Measurements from ENCODE around the gene SLC9A1.
"Not testable (repeated sequence)": the region's sequence is repeated elsewhere in the genome, so short reads cannot be mapped to it uniquely, and the experiment has no call there.

SLC9A1 gene

DNA sequence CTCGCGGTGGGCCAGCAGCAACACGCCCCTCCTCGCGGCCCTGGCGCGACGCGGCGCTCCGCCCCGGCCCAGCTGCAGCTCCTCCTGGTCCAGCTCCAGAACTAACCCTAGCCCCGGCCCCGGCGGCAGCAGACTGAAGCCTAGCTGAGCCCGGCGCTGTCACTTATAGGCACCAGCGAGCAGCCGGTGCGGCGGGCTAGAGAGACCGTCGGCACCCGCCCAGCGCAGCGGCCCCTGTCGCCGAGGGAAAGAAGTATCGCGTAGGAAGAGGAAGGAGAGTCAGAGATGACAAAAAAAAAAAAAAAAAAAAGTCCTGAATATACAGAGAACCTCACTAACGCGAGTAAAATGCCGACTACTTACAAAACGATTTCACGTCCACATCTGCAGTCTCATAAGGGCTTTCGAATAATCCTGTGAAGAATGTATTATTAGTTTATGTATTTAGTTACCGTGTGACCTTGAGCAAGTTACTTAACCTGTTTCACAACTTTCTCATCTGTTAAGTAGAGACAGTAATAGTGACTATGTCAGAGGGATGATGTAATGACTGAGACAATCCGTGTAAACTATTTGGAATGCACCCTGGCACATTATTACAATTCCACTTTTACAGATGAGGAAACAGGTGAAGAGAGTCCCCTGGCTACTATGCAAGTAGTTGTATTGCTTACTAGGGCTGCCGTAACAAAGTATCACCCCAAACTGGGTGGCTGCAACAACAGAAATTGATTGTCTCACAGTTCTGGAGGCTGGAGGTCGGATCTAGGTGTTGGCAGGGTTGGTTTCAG lies at the start of gene SLC9A1:
SLC9A1 (minus strand) TSS at position 135 of the 791 bp plus-strand sequence. CDS start 791 bp downstream, outside the sequence.
- Histone ChIP-seq H3K9ac (ENCODE audit: low read length) (peak within 1 kb of the TSS; percentile 57), H3K4me3 (ENCODE audit: low read depth in 1 of 2, low read length in 2 of 2) (peak within 1 kb of the TSS; percentile 66 to 72), H3K4me1 (ENCODE audit: insufficient read depth, low read length) (peaks cover 44% of the 10 kb centered on the region)

DNA sequence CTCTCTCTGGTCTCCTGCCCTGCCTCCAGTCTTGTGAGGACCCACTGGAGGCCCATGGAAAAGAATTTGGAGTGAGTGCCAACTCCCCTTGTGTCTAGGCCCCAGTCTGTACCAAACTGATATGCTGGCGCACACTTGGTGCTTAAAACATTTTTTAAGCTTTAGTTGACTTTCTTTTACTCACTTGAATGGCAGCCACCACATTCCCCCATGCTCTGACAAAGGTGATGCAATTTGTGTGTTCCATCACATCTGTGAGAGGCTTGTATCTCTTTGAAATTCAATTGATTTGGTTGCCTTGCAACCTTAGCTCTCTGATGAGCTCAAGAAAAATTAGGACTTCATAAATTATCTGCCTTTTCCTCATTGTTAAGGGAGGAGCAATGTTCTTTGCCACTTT lies 49.0 kb upstream of the SLC9A1 start:
- Histone ChIP-seq H3K9ac (ENCODE audit: low read length) (no peak overlapping the region), H3K9me3 (ENCODE audit: low read length) (no peaks in the 10 kb centered on the region), H3K4me1 (ENCODE audit: insufficient read depth, low read length) (no peaks in the 10 kb centered on the region), H3K27ac (ENCODE audit: low read depth, low read length) (no peak overlapping the region), H3K36me3 (ENCODE audit: insufficient read depth, low read length) (no peaks in the 10 kb centered on the region), H3K4me3 (ENCODE audit: low read depth in 1 of 2, low read length in 2 of 2) (no peak overlapping the region), H3K27me3 (ENCODE audit: control insufficient read depth in 1 of 2, insufficient read depth in 2 of 2, low read length in 2 of 2) (no peaks in the 10 kb centered on the region)

More for the DNA sequence above, at the start of gene SLC9A1:
- peak within 1 kb of the TSS; percentile 86 for H3K27ac ChIP-seq (ENCODE audit: low read depth, low read length)
- no peaks in the 10 kb centered on the region for H3K27me3 ChIP-seq (ENCODE audit: control insufficient read depth in 1 of 2, insufficient read depth in 2 of 2, low read length in 2 of 2)
- H3K9me3 ChIP-seq (ENCODE audit: low read length) = no peaks in the 10 kb centered on the region
- no peaks in the 10 kb centered on the region for H3K36me3 ChIP-seq (ENCODE audit: insufficient read depth, low read length)

DNA sequence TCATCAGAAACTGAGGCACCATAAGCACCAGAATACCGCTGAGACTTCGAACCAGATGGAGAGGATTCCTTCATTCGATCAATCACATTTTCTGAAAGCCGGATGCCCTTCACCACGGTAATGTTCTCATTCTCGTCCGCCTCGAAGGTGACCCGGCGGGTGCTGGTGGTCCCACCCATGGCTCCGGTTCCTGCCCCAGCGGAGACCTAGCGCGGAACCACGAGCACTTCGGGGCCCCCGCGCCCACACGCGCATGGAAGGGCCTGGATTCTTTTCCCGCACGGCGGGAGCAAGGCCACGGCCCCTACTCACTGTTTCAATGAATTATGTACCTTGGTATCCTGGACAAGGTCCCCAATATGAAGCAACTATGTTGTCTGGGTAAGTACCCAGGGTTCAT lies 46.4 kb upstream of the SLC9A1 start:
- H3K9me3 ChIP-seq (ENCODE audit: low read length) = no peaks in the 10 kb centered on the region
- no peak overlapping the region for H3K4me3 ChIP-seq (ENCODE audit: low read depth in 1 of 2, low read length in 2 of 2)
- no peak overlapping the region for H3K9ac ChIP-seq (ENCODE audit: low read length)
- no peak overlapping the region for H3K27ac ChIP-seq (ENCODE audit: low read depth, low read length)
- H3K4me1 ChIP-seq (ENCODE audit: insufficient read depth, low read length) = no peaks in the 10 kb centered on the region
- H3K36me3 ChIP-seq (ENCODE audit: insufficient read depth, low read length) = no peaks in the 10 kb centered on the region
- H3K27me3 ChIP-seq (ENCODE audit: control insufficient read depth in 1 of 2, insufficient read depth in 2 of 2, low read length in 2 of 2) = no peaks in the 10 kb centered on the region

DNA sequence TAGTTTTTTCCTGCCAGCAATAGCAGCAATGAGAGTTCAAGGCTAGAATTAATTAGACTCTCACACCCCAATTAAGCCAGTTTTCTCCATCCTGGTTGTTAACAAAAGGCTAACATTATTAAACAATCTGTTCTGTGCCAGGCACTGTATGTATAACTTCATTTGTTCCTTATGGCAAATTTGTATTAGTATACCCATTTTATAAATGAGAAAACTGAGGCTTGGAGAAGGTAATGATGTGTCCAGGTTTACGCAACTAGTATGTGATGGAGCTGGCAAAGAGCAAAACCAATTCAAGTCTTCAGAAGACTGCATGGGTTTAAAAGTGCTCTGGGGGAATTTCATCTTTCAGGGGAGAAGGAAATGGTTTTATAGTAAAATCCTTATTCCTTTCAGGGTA lies 38.3 kb upstream of the SLC9A1 start:
- Histone ChIP-seq H3K9me3 (ENCODE audit: low read length) (no peaks in the 10 kb centered on the region), H3K4me1 (ENCODE audit: insufficient read depth, low read length) (no peaks in the 10 kb centered on the region), H3K9ac (ENCODE audit: low read length) (no peak overlapping the region), H3K36me3 (ENCODE audit: insufficient read depth, low read length) (no peaks in the 10 kb centered on the region), H3K4me3 (ENCODE audit: low read depth in 1 of 2, low read length in 2 of 2) (no peak overlapping the region), H3K27me3 (ENCODE audit: control insufficient read depth in 1 of 2, insufficient read depth in 2 of 2, low read length in 2 of 2) (no peaks in the 10 kb centered on the region), H3K27ac (ENCODE audit: low read depth, low read length) (no peak overlapping the region)

DNA sequence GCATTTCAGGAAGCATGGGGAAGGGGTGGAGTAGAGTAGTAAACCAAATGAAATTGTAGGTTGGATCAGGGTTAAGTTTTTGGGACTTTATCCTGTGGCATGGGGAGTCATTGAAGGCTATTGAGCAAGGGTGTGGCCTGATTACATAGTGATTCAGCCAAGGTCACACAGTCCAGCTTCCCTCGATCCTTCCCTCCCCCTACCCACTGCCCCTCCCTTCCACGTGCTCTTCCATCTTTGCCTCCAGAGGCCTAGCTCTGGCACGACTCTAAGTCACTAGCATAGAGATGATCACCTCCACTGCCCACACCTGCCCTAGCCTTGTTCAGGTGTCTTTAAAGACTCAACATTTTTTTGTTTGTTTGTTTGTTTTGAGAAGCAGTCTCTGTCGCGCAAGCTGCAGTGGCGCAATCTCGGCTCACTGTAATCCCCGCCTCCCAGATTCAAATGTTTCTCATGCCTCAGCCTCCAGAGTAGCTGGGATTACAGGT lies 37.2 kb upstream of the SLC9A1 start:
- H3K27ac ChIP-seq (ENCODE audit: low read depth, low read length) = no peak overlapping the region
- no peak overlapping the region for H3K9ac ChIP-seq (ENCODE audit: low read length)

DNA sequence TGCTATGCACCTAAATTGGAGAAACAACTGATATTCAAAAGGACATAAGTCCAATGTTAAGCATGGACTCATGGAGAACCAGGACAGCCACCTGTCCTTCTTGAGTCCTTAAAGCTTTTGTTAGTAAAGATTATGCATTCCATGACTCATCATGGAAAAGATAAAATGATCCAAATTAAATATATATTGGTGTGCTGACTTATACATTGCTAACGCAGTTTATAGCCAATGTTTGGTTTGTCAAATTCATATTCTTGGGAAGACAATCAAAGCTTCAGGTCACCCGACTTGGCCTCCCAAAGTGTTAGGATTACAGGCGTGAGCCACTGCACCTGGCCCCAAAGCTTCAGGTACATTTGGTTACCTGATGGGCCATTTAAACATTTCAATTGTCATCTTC lies 29.7 kb upstream of the SLC9A1 start:
- not testable (repeated sequence) for H3K4me1 ChIP-seq (ENCODE audit: insufficient read depth, low read length); H3K9ac ChIP-seq (ENCODE audit: low read length); H3K9me3 ChIP-seq (ENCODE audit: low read length); H3K36me3 ChIP-seq (ENCODE audit: insufficient read depth, low read length); H3K4me3 ChIP-seq (ENCODE audit: low read depth in 1 of 2, low read length in 2 of 2); H3K27ac ChIP-seq (ENCODE audit: low read depth, low read length); H3K27me3 ChIP-seq (ENCODE audit: control insufficient read depth in 1 of 2, insufficient read depth in 2 of 2, low read length in 2 of 2)

More for the DNA sequence above, 37.2 kb upstream of the SLC9A1 start:
- Histone ChIP-seq H3K9me3 (ENCODE audit: low read length) (no peaks in the 10 kb centered on the region), H3K4me1 (ENCODE audit: insufficient read depth, low read length) (no peaks in the 10 kb centered on the region), H3K27me3 (ENCODE audit: control insufficient read depth in 1 of 2, insufficient read depth in 2 of 2, low read length in 2 of 2) (no peaks in the 10 kb centered on the region), H3K36me3 (ENCODE audit: insufficient read depth, low read length) (no peaks in the 10 kb centered on the region), H3K4me3 (ENCODE audit: low read depth in 1 of 2, low read length in 2 of 2) (no peak overlapping the region)

DNA sequence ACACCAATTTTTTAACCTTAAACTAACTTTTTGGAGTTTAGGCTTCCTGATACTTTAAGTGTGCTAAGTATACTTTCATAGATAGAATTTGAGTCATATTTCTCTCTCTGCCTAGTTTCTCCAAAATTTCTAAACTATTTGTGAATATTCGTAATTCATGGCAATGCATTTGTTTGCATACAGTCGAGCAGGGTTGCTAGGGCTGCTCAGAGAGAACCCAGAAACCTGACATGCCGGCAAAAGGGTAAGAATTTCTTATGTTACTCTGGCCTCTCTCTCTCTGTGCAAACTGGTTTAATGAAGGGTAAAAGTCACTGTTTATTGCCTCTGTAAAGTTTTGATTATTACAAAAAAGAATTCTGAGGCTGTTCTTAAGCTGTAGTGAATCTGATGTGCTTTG lies 25.1 kb upstream of the SLC9A1 start:
- Histone ChIP-seq H3K27ac (ENCODE audit: low read depth, low read length) (no peak overlapping the region), H3K36me3 (ENCODE audit: insufficient read depth, low read length) (no peaks in the 10 kb centered on the region), H3K9me3 (ENCODE audit: low read length) (no peaks in the 10 kb centered on the region), H3K4me1 (ENCODE audit: insufficient read depth, low read length) (no peaks in the 10 kb centered on the region), H3K27me3 (ENCODE audit: control insufficient read depth in 1 of 2, insufficient read depth in 2 of 2, low read length in 2 of 2) (no peaks in the 10 kb centered on the region), H3K9ac (ENCODE audit: low read length) (no peak overlapping the region), H3K4me3 (ENCODE audit: low read depth in 1 of 2, low read length in 2 of 2) (no peak overlapping the region)

DNA sequence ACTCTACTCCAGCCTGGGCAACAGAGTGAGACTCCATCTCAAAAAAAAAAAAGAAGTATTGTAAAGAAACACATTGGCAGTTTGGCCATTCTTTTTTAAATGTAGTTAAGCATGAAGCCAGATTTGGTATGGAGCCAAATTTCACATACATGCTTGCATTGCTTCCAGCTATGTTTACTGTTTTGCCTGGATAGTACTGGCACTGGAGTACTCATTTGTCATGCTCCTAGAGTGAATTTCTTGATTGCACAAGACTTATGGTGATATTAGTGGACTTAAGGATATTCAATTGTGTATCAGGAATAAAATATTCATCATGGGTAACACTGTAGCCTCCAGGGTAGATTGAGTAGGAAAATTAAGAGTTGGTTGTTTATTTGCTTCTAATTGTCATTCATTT lies 24.5 kb upstream of the SLC9A1 start:
- Histone ChIP-seq H3K4me1 (ENCODE audit: insufficient read depth, low read length) (no peaks in the 10 kb centered on the region), H3K9ac (ENCODE audit: low read length) (no peak overlapping the region), H3K9me3 (ENCODE audit: low read length) (no peaks in the 10 kb centered on the region), H3K27me3 (ENCODE audit: control insufficient read depth in 1 of 2, insufficient read depth in 2 of 2, low read length in 2 of 2) (no peaks in the 10 kb centered on the region), H3K4me3 (ENCODE audit: low read depth in 1 of 2, low read length in 2 of 2) (no peak overlapping the region), H3K27ac (ENCODE audit: low read depth, low read length) (no peak overlapping the region), H3K36me3 (ENCODE audit: insufficient read depth, low read length) (no peaks in the 10 kb centered on the region)

DNA sequence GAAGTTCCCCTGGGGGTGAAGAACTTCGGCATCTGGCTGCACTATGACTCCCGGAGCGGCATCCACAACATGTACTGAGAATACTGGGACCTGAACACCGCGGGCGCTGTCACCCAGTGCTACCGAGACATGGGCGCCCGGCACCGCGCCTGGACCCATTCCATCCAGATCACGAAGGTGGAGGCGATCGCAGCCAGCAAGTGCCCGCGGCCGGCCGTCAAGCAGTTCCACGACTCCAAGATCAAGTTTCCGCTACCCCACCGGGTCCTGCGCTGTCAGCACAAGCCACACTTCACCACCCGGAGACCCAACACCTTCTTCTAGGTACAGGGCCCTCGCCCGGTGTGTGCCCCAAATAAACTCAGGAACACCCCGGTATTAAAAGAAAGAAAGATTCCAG lies 22.0 kb upstream of the SLC9A1 start:
- H3K27me3 ChIP-seq (ENCODE audit: control insufficient read depth in 1 of 2, insufficient read depth in 2 of 2, low read length in 2 of 2) = no peaks in the 10 kb centered on the region
- no peaks in the 10 kb centered on the region for H3K36me3 ChIP-seq (ENCODE audit: insufficient read depth, low read length)
- no peak overlapping the region for H3K27ac ChIP-seq (ENCODE audit: low read depth, low read length)
- no peaks in the 10 kb centered on the region for H3K4me1 ChIP-seq (ENCODE audit: insufficient read depth, low read length)
- no peak overlapping the region for H3K9ac ChIP-seq (ENCODE audit: low read length)
- no peaks in the 10 kb centered on the region for H3K9me3 ChIP-seq (ENCODE audit: low read length)
- H3K4me3 ChIP-seq (ENCODE audit: low read depth in 1 of 2, low read length in 2 of 2) = no peak overlapping the region

DNA sequence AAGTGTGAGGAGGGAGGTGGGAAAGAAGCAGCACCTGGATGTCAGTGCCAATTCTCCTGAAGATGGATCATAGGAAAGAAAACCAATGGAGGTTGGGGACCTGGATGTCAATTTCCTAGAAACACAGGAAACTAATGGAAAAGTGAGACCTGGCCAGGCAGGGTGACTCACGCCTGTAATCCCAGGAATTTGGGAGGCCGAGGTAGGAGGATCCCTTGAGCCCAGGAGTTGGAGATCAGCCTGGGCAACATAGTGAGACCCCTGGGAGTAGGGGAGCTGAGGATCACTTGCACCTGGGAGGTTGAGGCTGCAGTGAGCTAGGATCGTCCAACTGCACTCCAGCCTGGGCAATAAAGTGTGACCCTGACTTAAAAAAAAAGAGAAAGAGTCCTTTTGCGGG lies 21.4 kb upstream of the SLC9A1 start:
- H3K9ac ChIP-seq (ENCODE audit: low read length) = no peak overlapping the region
- H3K27ac ChIP-seq (ENCODE audit: low read depth, low read length) = no peak overlapping the region
- H3K4me3 ChIP-seq (ENCODE audit: low read depth in 1 of 2, low read length in 2 of 2) = no peak overlapping the region
- H3K27me3 ChIP-seq (ENCODE audit: control insufficient read depth in 1 of 2, insufficient read depth in 2 of 2, low read length in 2 of 2) = no peaks in the 10 kb centered on the region
- H3K4me1 ChIP-seq (ENCODE audit: insufficient read depth, low read length) = no peaks in the 10 kb centered on the region
- no peaks in the 10 kb centered on the region for H3K36me3 ChIP-seq (ENCODE audit: insufficient read depth, low read length)
- no peaks in the 10 kb centered on the region for H3K9me3 ChIP-seq (ENCODE audit: low read length)

DNA sequence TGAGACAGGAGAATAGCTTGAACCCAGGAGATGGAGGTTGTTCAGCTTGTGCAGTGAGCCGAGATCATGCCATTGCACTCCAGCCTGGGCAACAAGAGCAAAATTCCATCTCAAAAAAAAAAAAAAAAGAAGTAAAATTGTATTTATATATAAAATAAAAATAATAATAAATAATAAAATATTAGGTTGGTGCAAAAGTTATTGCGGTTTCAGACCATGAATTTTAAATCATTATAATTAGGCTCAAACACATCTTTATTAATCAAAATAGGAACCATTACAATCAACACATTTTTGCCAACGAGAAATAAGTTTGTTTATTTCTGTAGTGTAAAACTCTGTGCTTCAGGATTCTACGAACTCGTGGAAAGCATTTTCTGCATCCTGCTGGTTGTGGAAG lies 18.1 kb upstream of the SLC9A1 start:
- H3K27me3 ChIP-seq (ENCODE audit: control insufficient read depth in 1 of 2, insufficient read depth in 2 of 2, low read length in 2 of 2); H3K4me1 ChIP-seq (ENCODE audit: insufficient read depth, low read length); H3K36me3 ChIP-seq (ENCODE audit: insufficient read depth, low read length); H3K27ac ChIP-seq (ENCODE audit: low read depth, low read length); H3K9me3 ChIP-seq (ENCODE audit: low read length); H3K9ac ChIP-seq (ENCODE audit: low read length); H3K4me3 ChIP-seq (ENCODE audit: low read depth in 1 of 2, low read length in 2 of 2): not testable (repeated sequence)

DNA sequence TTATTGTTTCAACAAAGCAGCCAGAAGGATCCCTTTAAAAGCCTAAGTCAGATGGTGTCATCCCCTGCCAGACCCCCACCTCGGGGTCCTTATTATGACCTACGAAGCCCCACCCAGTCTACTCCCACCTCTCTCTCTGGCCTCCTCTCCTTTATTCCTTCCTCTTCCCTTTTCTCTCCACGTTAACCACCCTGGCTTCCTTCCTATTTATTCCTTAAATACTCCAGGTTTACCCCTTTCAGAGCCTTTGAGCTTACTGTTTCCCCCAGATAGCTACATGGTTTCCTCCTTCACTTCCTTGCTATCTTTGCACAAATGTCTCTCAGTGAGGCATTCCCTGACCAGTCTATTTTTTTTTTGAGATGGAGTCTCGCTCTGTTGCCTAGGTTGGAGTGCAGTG lies 12.0 kb upstream of the SLC9A1 start:
- no peak overlapping the region for H3K9ac ChIP-seq (ENCODE audit: low read length)
- no peaks in the 10 kb centered on the region for H3K9me3 ChIP-seq (ENCODE audit: low read length)
- H3K27me3 ChIP-seq (ENCODE audit: control insufficient read depth in 1 of 2, insufficient read depth in 2 of 2, low read length in 2 of 2) = no peaks in the 10 kb centered on the region
- no peak overlapping the region for H3K4me3 ChIP-seq (ENCODE audit: low read depth in 1 of 2, low read length in 2 of 2)
- no peaks in the 10 kb centered on the region for H3K36me3 ChIP-seq (ENCODE audit: insufficient read depth, low read length)
- H3K27ac ChIP-seq (ENCODE audit: low read depth, low read length) = no peak overlapping the region
- H3K4me1 ChIP-seq (ENCODE audit: insufficient read depth, low read length) = no peaks in the 10 kb centered on the region

Measured in muscle layer of colon (tissue), 2 donors.